Cardiac muscle cell (in vitro differentiated cells and primary cell): ENCODE data around the gene SLC16A2. TPM values are rescaled to one million over a fixed set of nuclear protein-coding genes. Genes with fewer than 3 reads are reported as not detected.
A peak's percentile ranks its signal among the peaks of the same experiment; 100 is the strongest.

Experiments used
- DNase-seq, 2 donors: peaks; one replicate each; pipeline versions ENCODE4 v3.0.0 to v3.0.0-alpha.2; 2010 to 2017; ENCODE audit warnings: low read depth in 1 of 2, low spot score in 1 of 2
- H3K27ac ChIP-seq: fragments of 200-600 bp; sonication (generic); 2 replicates; pipeline ENCODE4 v1.5.1; 2016
- H3K27me3 ChIP-seq: fragments of 200-600 bp; sonication (generic); 2 replicates; pipeline ENCODE4 v1.6.0; 2016; ENCODE audit warnings: control low read depth
- H3K36me3 ChIP-seq: fragments of 200-600 bp; sonication (generic); 2 replicates; pipeline ENCODE4 v1.5.1; 2016; ENCODE audit warnings: control low read depth
- H3K4me1 ChIP-seq: fragments of 200-600 bp; sonication (generic); 2 replicates; pipeline ENCODE4 v1.8.1; 2017; ENCODE audit warnings: low read depth, mild to moderate bottlenecking, mixed run types
- H3K4me3 ChIP-seq: fragments of 200-600 bp; sonication (generic); 2 replicates; pipeline ENCODE4 v1.5.1; 2016; ENCODE audit warnings: mild to moderate bottlenecking
- H3K9me3 ChIP-seq: fragments of 200-600 bp; sonication (generic); 2 replicates; pipeline ENCODE4 v1.5.1; 2017; ENCODE audit warnings: low read depth, mild to moderate bottlenecking, control low read depth
- CTCF ChIP-seq: IDR thresholded peaks from 2 replicates; pipeline ENCODE4 v1.5.1; 2012; ENCODE audit warnings: low read depth, mild to moderate bottlenecking, low read length
- polyA plus RNA-seq: library from polyadenylated mRNA; unstranded; fragments of >200 nt; fragmentation: Nextera tagmentation; extraction: Ambion mirVana; gene quantifications from 2 replicates; pipeline ENCODE4 v1.2.1, GENCODE V29; 2016
- total RNA-seq: library from RNA; depleted of rRNA; stranded (reverse); fragments of >200 nt; gene quantifications from 2 replicates; pipeline ENCODE4 v1.2.3, GENCODE V29; 2016

The SLC16A2 gene
- total and polyA plus RNA-seq, 2 experiments from 2014 or later, result 8.7 to 14.5 TPM

DNA sequence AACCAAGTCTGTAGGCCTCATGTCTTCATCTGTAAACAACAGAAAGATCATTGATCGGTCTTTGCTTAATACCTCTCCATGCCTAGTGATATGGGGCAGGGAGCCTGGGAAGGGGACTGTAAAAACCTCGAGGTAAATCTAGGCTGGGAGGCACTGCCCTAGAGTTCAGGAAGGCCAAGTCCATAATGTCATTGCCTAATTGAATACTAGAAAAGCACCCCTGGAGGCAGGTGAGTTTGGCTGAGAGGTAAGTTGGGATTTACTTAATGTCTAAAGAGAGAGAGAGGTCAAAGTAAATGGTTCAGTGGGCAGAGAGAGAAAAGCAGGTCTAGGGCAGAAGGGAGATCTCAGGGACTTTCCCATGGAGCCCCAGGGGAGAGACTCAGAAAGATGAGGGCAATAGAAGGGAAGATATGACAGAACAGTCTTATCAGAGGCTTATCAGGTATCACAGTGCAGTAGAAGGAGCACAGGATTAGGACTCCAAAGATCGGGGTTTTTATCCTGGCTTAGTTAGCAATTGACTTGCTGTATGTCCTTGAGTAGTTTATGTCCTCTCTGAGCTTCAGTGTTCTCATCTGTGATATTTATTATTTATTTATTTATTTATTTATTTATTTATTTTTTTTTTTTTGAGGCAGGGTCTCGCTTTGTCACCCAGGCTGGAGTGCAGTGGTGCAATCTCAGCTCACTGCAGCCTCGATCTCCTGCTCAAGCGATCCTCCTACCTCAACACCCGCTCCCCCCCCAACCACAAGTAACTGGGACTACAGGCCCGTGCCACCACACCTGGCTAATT lies 85.2 kb downstream of the SLC16A2 start:
- no peak for DNase-seq
- Histone ChIP-seq H3K27me3 (no peaks in the 10 kb centered on the region), H3K4me1 (peaks cover 6% of the 10 kb centered on the region), H3K9me3 (no peaks in the 10 kb centered on the region), H3K36me3 (no peaks in the 10 kb centered on the region), H3K4me3 (no peak overlapping the region), H3K27ac (no peak overlapping the region)
- TF ChIP-seq CTCF, result no peak

GRCh38 chrX:74507191-74507590 lies 85.9 kb downstream of the SLC16A2 start:
- DNase-seq, result no peak
- H3K9me3 ChIP-seq, result no peaks in the 10 kb centered on the region
- H3K4me3 ChIP-seq, result no peak overlapping the region
- no peak for TF ChIP-seq CTCF
- H3K27ac ChIP-seq, result no peak overlapping the region
- H3K27me3 ChIP-seq, result no peaks in the 10 kb centered on the region
- H3K36me3 ChIP-seq, result no peaks in the 10 kb centered on the region
- peaks cover 5% of the 10 kb centered on the region for H3K4me1 ChIP-seq

GRCh38 chrX:74509989-74510388 lies 88.7 kb downstream of the SLC16A2 start:
- DNase-seq, result peak in 1 of 2 donors; percentile 49
- TF ChIP-seq CTCF, result no peak
- no peaks in the 10 kb centered on the region for H3K27me3 ChIP-seq
- no peak overlapping the region for H3K27ac ChIP-seq
- no peaks in the 10 kb centered on the region for H3K36me3 ChIP-seq
- H3K4me3 ChIP-seq, result no peak overlapping the region
- peaks cover 3% of the 10 kb centered on the region for H3K4me1 ChIP-seq
- no peaks in the 10 kb centered on the region for H3K9me3 ChIP-seq

DNA sequence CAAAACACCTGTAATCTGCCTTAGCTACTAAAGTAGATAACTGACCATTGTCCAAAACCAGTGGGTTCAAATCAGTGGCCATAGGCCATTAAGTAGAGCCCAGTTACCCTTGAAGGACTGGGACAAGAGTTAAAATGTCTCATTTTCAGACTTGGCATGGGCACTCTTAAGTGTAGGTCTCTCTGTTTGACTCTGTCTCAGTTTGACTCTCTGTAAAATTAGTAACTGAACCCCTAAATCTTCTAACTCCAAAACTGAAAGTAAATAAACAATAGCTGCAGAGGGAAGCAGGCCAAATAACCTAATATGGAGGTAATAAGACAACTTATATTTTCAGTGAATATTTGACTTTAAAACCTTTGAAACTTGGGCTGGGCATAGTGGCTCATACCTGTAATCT lies 89.1 kb downstream of the SLC16A2 start:
- DNase-seq, result no peak
- Histone ChIP-seq H3K27ac (no peak overlapping the region), H3K27me3 (no peaks in the 10 kb centered on the region), H3K4me3 (no peak overlapping the region), H3K4me1 (peaks cover 3% of the 10 kb centered on the region), H3K36me3 (no peaks in the 10 kb centered on the region), H3K9me3 (no peaks in the 10 kb centered on the region)
- no peak for TF ChIP-seq CTCF

- TF ChIP-seq CTCF, result no peak
- Histone ChIP-seq H3K4me3 (no peak overlapping the region), H3K4me1 (peaks cover 3% of the 10 kb centered on the region), H3K36me3 (no peaks in the 10 kb centered on the region), H3K27me3 (no peaks in the 10 kb centered on the region), H3K9me3 (no peaks in the 10 kb centered on the region), H3K27ac (no peak overlapping the region)
- DNase-seq, result no peak
Measured at GRCh38 chrX:74511704-74512103, 90.4 kb downstream of the SLC16A2 start.
